ENCODE results near the gene GRM8.

DNA sequence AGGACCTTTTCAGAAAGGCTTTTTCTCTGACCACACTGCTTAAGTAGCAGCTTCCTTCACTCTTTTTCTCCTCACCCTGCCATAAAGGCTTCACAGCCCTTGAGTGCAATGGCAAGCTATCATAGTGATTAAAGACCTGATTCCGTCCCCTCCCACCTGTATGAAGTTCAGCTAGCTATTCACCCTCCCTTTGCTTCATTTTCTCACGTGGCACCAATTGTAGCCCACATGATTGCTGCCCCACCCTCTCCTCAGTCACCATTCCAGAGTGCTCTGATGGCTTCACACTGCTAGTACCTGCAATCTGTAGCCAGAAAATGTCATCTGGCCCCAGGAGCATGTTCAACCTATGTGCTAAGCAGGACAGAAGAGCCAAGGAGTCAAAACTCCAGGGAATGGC lies 523.8 kb downstream of the GRM8 start:
- TF ChIP-seq, protein P1, sequence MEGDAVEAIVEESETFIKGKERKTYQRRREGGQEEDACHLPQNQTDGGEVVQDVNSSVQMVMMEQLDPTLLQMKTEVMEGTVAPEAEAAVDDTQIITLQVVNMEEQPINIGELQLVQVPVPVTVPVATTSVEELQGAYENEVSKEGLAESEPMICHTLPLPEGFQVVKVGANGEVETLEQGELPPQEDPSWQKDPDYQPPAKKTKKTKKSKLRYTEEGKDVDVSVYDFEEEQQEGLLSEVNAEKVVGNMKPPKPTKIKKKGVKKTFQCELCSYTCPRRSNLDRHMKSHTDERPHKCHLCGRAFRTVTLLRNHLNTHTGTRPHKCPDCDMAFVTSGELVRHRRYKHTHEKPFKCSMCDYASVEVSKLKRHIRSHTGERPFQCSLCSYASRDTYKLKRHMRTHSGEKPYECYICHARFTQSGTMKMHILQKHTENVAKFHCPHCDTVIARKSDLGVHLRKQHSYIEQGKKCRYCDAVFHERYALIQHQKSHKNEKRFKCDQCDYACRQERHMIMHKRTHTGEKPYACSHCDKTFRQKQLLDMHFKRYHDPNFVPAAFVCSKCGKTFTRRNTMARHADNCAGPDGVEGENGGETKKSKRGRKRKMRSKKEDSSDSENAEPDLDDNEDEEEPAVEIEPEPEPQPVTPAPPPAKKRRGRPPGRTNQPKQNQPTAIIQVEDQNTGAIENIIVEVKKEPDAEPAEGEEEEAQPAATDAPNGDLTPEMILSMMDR (IDR thresholded peaks at IDR 0.05): no peak
- TF ChIP-seq POLR2A (IDR thresholded peaks at IDR 0.05): no peak
- no peak for TF ChIP-seq POLR2AphosphoS5 (IDR thresholded peaks at IDR 0.05)

All from stomach (tissue), 4 donors.